Mucosa of descending colon (tissue), 3 donors: Measurements from ENCODE around the gene PAFAH1B2. TPM values are rescaled to one million over a fixed set of nuclear protein-coding genes. Genes with fewer than 3 reads are reported as not detected.

ENCODE experiments used
- ATAC-seq: fragments of 200-7000 bp; cut with Tn5 transposase; one replicate; pipeline ENCODE4 v1.9.1; 2020; ENCODE audit warnings: mild to moderate bottlenecking, moderate library complexity
- DNase-seq, 3 donors: peaks; one replicate each; pipeline ENCODE4 v3.0.0-alpha.2; 2020
- H3K36me3 ChIP-seq: fragments of 200-600 bp; one replicate; pipeline ENCODE4 v1.8.0; 2021; ENCODE audit warnings: low read depth, mild to moderate bottlenecking
- H3K4me1 ChIP-seq: fragments of 200-600 bp; one replicate; pipeline ENCODE4 v1.8.0; 2021; ENCODE audit warnings: low read depth, mild to moderate bottlenecking
- H3K4me3 ChIP-seq: fragments of 200-600 bp; one replicate; pipeline ENCODE4 v1.8.0; 2021; ENCODE audit warnings: mild to moderate bottlenecking
- H3K9me3 ChIP-seq: fragments of 200-600 bp; one replicate; pipeline ENCODE4 v1.8.0; 2021; ENCODE audit warnings: mild to moderate bottlenecking
- CTCF ChIP-seq: fragments of 200-600 bp; IDR thresholded peaks from one replicate; pipeline ENCODE4 v1.8.0; 2022; ENCODE audit warnings: antibody characterized with exemption, mild to moderate bottlenecking
- intact Hi-C, 2 donors: fragments of 100-400 bp; cut with DNase I in 1 of 2; cut with micrococcal nuclease in 1 of 2; formaldehyde crosslinking; loops; one replicate each; pipeline versions ENCODE4 v1.11.0 to v1.11.1; 2022; cut with DNase I, micrococcal nuclease
- long read RNA-seq, 2 donors: library from polyadenylated mRNA; unstranded; transcript quantifications; one replicate each; pipeline ENCODE4 v2.0.0, GENCODE V29; 2019 to 2021
- total RNA-seq, 3 donors: library from RNA; stranded (reverse); fragmentation: NEBNext Ultra II Directional in 2 of 3; extraction: Animal tissue kit (Norgen Biotek cat#: 25700) in 2 of 3; gene quantifications; one replicate each; pipeline versions ENCODE4 v1.2.1 to v1.2.4, GENCODE V29; 2021 to 2023
- donor health status: DM: no; HTN: no; CAD: no; lungs with moderate emphysema.
- donor health status: DM: no; HTN: no; CAD: no.
- donor health status: DM: no; HTN: yes; CAD: no.

Gene PAFAH1B2
- 10 to 100 TPM; 67.9 to 72.7 (median 71.9) TPM for total RNA-seq
- long read RNA-seq, donor 1, full-length matches to known transcripts, result 6 of 20 reads
- long read RNA-seq, donor 1, partial matches to known transcripts, result 0 of 20 reads
- long read RNA-seq, donor 1, other reads (novel, unspliced or antisense), result 14 of 20 reads
- long read RNA-seq, donor 2, full-length matches to known transcripts, result 6 of 67 reads
- long read RNA-seq, donor 2, partial matches to known transcripts, result 0 of 67 reads
- long read RNA-seq, donor 2, other reads (novel, unspliced or antisense), result 61 of 67 reads

GRCh38 chr11:117143871-117144476, at the start of gene PAFAH1B2:
TSS of gene PAFAH1B2 (plus strand) at chr11:117144287. CDS start at chr11:117152448, 8,161 bp downstream.
- no peak for TF ChIP-seq CTCF

GRCh38 chr11:117094776-117095175, 49.3 kb upstream of the PAFAH1B2 start:
- Histone ChIP-seq H3K4me3 (no peak overlapping the region), H3K4me1 (peaks cover 30% of the 10 kb centered on the region), H3K9me3 (no peaks in the 10 kb centered on the region), H3K36me3 (no peaks in the 10 kb centered on the region)
- DNase-seq, result peak in 1 of 3 donors; percentile 12
- intact Hi-C loops, result loop anchor here in 1 of 2 donors (5.0 kb wide), 1 partner anchor 212 kb away; no protein-coding TSS in a partner anchor
- no peak for TF ChIP-seq CTCF
- ATAC-seq, result no peak

More at GRCh38 chr11:117143871-117144476, at the start of gene PAFAH1B2:
- peak; percentile 96 to 98 (median 97) for DNase-seq
- Histone ChIP-seq H3K9me3 (no peaks in the 10 kb centered on the region), H3K36me3 (no peaks in the 10 kb centered on the region), H3K4me3 (peak within 1 kb of the TSS; percentile 52), H3K4me1 (peaks cover 20% of the 10 kb centered on the region)
- ATAC-seq, result peak; percentile 98
- intact Hi-C loops, result no loop called here

- ATAC-seq (peak; percentile 2), DNase-seq (peak in 1 of 3 donors; percentile 19)
- H3K4me1 ChIP-seq, result peaks cover 30% of the 10 kb centered on the region
- TF ChIP-seq CTCF, result no peak
- no peak overlapping the region for H3K4me3 ChIP-seq
- intact Hi-C loops, result loop anchor here in 1 of 2 donors (5.0 kb wide), 1 partner anchor 213 kb away; no protein-coding TSS in a partner anchor
- no peaks in the 10 kb centered on the region for H3K36me3 ChIP-seq
- H3K9me3 ChIP-seq, result no peaks in the 10 kb centered on the region
Observed at GRCh38 chr11:117095284-117096161, 48.6 kb upstream of the PAFAH1B2 start.

GRCh38 chr11:117096201-117096991, 47.7 kb upstream of the PAFAH1B2 start:
- no peaks in the 10 kb centered on the region for H3K9me3 ChIP-seq
- TF ChIP-seq CTCF, result no peak
- intact Hi-C loops, result loop anchor here in 1 of 2 donors (5.0 kb wide), 1 partner anchor 214 kb away; no protein-coding TSS in a partner anchor
- ATAC-seq (peak; percentile 1), DNase-seq (peak in 1 of 3 donors; percentile 31)
- H3K4me3 ChIP-seq, result no peak overlapping the region
- no peaks in the 10 kb centered on the region for H3K36me3 ChIP-seq
- H3K4me1 ChIP-seq, result peaks cover 30% of the 10 kb centered on the region

- H3K4me1 ChIP-seq, result peaks cover 30% of the 10 kb centered on the region
- no peak for TF ChIP-seq CTCF
- ATAC-seq, result no peak
Observed at GRCh38 chr11:117097014-117097388, 47.1 kb upstream of the PAFAH1B2 start.

More at GRCh38 chr11:117097014-117097388, 47.1 kb upstream of the PAFAH1B2 start:
- Histone ChIP-seq H3K9me3 (no peaks in the 10 kb centered on the region), H3K4me3 (no peak overlapping the region), H3K36me3 (no peaks in the 10 kb centered on the region)
- intact Hi-C loops, result loop anchor here in 1 of 2 donors (5.0 kb wide), 1 partner anchor 215 kb away; no protein-coding TSS in a partner anchor
- DNase-seq, result peak in 1 of 3 donors; percentile 14
